NB4 (cell line): ENCODE results near the gene SPEN.

ENCODE experiments used
- DNase-seq: peaks from one replicate; pipeline ENCODE4 v3.0.0; 2010; ENCODE audit warnings: low read depth
- H3K4me3 ChIP-seq: one replicate; pipeline ENCODE4 v1.5.1; 2011; ENCODE audit warnings: mild to moderate bottlenecking, low read depth, low read length, moderate library complexity
- MYC ChIP-seq: IDR thresholded peaks from 2 replicates; pipeline ENCODE4 v1.6.1; 2011; ENCODE audit warnings: low read depth, low read length
- POLR2A ChIP-seq: IDR thresholded peaks from 2 replicates; pipeline ENCODE4 v1.6.1; 2011; ENCODE audit warnings: mild to moderate bottlenecking; ENCODE audit not compliant: insufficient read length; ENCODE audit errors: extremely low read depth
- TF ChIP-seq, protein P1 (sequence below): IDR thresholded peaks from 2 replicates; pipeline ENCODE4 v1.6.1; 2011; ENCODE audit warnings: low read depth, low read length
- TF ChIP-seq, protein P2 (sequence below): IDR thresholded peaks from one replicate; pipeline ENCODE4 v1.5.1; 2012; ENCODE audit warnings: low read depth, low read length

The SPEN gene

DNA sequence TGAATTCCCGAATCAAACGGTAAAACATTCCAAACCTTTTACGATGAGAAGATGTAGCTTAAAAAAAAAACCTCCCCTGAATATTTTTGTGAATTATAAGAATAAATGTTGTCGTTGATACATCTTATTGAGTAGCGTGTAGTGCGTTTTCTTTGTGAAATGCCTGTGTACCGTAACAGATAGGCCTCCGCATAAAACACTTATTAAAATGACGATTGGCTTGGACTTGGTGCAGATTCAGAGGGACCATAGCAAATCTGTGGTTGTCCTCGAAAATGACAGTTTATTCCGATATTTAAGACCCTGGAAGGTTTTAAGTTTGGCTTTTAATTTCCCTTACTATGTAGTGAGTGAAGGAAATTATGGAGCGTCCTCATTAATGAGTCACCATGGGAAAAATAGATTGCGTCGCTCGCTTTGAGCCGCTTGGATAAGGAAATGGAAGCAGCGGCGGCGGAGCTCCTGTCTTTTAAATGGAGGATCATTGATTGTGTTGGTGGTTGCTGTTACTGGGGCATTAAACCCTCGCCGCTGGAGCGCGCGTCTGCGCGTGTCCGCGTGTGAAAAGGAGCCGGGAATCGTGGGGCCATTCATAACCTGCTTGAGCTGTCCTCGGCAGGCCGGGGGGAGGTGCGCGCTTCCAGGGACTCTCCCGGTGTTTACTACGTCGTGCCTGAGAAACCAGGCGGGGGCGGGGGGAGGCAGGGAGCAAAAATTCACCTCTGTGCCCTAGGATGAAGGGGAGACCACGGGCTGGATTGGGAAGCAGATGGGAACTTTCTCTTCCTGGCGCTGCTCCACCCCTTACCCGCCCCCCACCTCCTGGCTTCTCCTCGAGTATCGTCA lies 1.6 kb downstream of the SPEN start:
- peak overlapping the region; percentile 99 for H3K4me3 ChIP-seq
- peak; percentile 83 for DNase-seq
- TF ChIP-seq, protein P1, sequence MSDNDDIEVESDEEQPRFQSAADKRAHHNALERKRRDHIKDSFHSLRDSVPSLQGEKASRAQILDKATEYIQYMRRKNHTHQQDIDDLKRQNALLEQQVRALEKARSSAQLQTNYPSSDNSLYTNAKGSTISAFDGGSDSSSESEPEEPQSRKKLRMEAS, result peak; percentile 2; the same call in 1 of the 2 replicates
- peak; percentile 31; the same call in 1 of the 2 replicates for TF ChIP-seq MYC
- TF ChIP-seq, protein P2, sequence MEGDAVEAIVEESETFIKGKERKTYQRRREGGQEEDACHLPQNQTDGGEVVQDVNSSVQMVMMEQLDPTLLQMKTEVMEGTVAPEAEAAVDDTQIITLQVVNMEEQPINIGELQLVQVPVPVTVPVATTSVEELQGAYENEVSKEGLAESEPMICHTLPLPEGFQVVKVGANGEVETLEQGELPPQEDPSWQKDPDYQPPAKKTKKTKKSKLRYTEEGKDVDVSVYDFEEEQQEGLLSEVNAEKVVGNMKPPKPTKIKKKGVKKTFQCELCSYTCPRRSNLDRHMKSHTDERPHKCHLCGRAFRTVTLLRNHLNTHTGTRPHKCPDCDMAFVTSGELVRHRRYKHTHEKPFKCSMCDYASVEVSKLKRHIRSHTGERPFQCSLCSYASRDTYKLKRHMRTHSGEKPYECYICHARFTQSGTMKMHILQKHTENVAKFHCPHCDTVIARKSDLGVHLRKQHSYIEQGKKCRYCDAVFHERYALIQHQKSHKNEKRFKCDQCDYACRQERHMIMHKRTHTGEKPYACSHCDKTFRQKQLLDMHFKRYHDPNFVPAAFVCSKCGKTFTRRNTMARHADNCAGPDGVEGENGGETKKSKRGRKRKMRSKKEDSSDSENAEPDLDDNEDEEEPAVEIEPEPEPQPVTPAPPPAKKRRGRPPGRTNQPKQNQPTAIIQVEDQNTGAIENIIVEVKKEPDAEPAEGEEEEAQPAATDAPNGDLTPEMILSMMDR, result no peak
- TF ChIP-seq POLR2A, result peak; percentile 36

DNA sequence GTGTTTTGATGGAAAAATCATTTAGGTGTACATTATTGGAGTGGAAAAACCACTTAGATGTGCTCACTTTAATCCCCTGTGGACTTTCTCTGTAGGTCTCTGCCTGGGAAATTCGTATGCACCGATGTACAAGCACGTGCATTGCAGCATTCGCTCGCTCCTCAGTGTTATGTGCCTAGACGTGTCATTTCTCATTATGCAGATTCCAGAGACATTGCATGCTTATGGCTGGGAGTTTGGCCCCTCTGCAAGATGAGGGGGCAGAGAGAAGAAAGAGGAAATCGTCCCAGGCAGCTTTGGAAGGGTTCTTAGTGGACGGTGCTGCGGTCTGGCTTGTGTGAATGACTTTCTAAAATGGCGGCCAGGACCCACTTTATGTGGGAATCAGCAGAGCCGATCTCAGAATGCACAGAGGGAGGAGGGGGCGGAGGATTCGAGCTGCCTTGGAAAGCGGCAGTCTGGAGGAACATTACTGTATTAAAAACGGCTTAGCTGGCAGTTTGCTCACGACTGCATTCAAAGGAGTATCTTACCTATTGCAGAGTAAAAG lies 2.3 kb downstream of the SPEN start:
- H3K4me3 ChIP-seq, result peak overlapping the region; percentile 99
- TF ChIP-seq MYC (peak; percentile 42), POLR2A (no peak)
- TF ChIP-seq, protein P2, result no peak
- TF ChIP-seq, protein P1, result peak; percentile 74
- DNase-seq, result peak; percentile 89

DNA sequence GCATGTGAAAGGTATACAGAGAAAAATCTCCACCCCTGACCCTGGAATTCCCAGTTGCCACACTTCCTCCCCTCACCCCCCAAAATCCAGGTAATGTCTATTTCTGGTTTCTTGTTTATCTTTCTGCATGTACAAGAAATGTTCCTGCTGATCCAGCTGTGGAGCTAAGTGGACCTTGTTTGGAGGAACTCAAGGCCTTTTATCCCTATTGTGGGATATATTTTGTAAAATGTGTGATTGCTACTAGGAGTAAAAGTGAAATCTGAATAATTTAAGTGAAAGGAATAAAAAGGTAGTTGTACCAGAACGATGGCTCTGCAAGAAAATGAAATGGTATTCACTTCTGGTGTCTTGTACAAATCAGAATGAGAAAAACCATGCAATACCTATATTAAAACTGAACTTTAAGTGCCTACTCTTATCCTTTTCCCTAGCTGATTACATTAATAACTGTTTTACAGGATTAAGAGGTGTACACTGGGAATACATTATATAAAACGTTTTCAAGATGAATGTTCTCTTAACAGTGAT lies 3.0 kb downstream of the SPEN start:
- H3K4me3 ChIP-seq, result peak overlapping the region; percentile 99
- TF ChIP-seq, protein P1, result no peak
- TF ChIP-seq MYC (no peak), POLR2A (no peak)
- TF ChIP-seq, protein P2, result no peak
- DNase-seq, result no peak

DNA sequence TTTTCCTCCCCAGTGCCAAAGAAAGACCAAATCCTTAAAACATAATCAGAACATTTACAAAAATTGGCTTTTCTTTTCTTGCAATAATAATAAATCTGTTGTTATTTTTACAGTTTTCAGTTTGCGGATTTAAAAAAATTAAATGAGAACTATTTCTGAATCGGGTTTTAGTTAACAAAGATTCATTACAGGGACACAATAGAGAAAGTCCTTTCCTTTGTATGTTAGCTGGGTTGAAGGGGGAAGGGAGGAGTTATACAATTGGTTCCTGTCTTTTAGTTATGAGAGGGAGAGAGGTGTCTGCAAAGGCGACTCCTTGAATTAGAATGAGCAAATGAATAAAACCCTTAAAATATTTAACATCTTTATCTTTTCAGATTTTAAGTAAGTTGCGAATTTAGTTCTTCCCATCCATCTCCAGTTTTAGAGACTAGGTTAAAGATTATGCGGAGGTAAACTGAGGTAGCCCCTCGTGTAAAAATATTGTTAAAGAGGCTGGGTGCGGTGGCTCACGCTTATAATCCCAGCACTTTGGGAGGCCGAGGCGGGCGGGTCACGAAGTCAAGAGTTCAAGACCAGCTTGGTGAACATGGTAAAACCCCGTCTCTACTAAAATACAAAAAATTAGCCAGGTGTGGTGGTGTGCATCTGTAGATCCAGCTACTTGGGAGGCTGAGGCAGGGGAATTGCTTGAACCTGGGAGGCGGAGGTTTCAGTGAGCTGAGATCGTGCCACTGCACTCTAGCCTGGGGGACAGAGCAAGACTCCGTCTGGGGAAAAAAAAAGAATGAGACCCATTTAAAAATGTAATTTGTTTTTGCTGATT lies 3.9 kb downstream of the SPEN start:
- no peak for DNase-seq
- H3K4me3 ChIP-seq, result peak overlapping the region; percentile 99
- TF ChIP-seq, protein P2, result no peak
- TF ChIP-seq POLR2A (no peak), MYC (no peak)
- TF ChIP-seq, protein P1, result no peak

DNA sequence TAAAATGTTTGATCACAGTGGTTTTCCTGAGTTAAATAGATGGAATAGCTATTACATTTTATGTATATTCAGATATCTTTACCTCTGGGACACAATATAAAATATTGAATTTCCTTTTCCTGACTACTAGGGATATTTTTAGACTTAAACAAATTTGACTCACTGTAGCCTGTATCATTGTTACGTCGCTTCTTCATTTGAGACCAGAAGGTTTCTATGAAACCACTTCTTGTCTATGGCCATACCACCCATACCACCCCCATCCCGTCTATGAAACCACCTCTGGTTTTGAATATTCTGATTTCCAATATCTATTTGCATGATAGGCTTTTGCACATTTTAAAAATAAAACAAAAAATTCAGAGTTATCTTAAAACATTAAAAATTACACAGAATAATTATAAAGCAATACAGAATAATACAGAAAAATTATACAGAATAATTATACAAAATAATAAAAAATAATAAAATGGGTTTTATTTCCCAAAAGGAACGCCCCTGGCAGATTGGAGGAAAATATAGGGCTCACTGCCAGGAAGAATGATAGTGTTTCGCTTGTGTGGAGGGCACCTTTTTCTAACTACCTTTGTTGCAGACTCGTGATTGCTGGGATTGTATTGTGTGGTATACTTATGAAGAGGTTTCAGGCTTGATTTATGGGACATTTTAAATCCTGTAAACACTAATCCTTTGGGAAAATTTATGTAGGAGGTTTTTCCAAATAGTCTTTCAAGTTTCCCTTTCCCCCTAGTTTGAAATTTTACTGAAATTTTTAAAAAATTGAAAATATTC lies 4.7 kb downstream of the SPEN start:
- H3K4me3 ChIP-seq, result no peak overlapping the region
- DNase-seq, result no peak
- TF ChIP-seq, protein P1, result no peak
